ENCODE measurements around the gene PLBD1. TPM values are rescaled to one million over a fixed set of nuclear protein-coding genes. Genes with fewer than 3 reads are reported as not detected.

PLBD1 gene, protein sequence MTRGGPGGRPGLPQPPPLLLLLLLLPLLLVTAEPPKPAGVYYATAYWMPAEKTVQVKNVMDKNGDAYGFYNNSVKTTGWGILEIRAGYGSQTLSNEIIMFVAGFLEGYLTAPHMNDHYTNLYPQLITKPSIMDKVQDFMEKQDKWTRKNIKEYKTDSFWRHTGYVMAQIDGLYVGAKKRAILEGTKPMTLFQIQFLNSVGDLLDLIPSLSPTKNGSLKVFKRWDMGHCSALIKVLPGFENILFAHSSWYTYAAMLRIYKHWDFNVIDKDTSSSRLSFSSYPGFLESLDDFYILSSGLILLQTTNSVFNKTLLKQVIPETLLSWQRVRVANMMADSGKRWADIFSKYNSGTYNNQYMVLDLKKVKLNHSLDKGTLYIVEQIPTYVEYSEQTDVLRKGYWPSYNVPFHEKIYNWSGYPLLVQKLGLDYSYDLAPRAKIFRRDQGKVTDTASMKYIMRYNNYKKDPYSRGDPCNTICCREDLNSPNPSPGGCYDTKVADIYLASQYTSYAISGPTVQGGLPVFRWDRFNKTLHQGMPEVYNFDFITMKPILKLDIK
- 12.4 and 14.2 TPM in 2 replicates for total RNA-seq

DNA sequence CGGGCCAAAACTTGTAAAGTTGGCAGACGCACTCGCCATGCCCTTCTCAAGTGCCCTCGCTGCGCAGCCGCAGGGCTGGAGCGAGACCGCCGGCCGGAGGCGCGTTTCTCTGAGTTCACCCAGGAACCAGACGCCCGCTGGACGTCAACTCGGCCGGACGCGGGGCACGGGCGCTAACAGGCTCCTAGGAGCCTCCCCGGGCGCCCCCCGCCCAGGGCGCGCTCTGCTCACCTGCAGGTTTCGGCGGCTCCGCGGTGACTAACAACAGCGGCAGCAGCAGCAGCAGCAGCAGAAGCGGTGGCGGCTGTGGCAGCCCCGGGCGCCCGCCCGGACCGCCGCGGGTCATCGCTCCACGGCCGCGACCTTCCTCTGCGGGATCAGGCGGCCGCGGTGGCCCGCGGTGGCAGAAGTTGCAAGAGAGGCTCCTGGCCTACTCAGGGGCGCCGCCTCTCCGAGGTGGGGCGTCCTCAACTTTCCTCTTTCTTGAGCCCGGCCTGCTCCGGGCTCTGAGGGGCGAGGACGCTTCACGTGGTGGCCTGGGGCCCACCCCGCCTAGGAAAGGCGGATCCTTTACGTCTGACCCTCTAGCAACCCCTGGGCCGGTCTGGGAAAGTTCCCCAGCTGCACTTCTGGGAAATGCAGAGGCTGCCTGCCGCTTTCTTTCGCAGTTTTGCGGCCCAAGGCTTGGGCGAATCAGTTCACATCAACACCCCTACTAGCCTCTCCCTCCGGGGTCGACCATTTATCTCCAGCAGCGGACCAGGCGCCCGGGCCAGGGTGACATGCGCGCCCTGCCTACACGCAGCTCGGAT, at the start of gene PLBD1:
PLBD1 (minus strand) TSS at position 533 of the 812 bp plus-strand sequence; CDS start at position 346, 187 bp downstream.
- H3K4me3 ChIP-seq (ENCODE audit: low read depth, low read length): peak within 1 kb of the TSS; percentile 63
- DNase-seq (ENCODE audit: low read depth): no peak
- TF ChIP-seq, protein P1, sequence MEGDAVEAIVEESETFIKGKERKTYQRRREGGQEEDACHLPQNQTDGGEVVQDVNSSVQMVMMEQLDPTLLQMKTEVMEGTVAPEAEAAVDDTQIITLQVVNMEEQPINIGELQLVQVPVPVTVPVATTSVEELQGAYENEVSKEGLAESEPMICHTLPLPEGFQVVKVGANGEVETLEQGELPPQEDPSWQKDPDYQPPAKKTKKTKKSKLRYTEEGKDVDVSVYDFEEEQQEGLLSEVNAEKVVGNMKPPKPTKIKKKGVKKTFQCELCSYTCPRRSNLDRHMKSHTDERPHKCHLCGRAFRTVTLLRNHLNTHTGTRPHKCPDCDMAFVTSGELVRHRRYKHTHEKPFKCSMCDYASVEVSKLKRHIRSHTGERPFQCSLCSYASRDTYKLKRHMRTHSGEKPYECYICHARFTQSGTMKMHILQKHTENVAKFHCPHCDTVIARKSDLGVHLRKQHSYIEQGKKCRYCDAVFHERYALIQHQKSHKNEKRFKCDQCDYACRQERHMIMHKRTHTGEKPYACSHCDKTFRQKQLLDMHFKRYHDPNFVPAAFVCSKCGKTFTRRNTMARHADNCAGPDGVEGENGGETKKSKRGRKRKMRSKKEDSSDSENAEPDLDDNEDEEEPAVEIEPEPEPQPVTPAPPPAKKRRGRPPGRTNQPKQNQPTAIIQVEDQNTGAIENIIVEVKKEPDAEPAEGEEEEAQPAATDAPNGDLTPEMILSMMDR (conservative IDR thresholded peaks at IDR 0.05; ENCODE audit: low read depth, low read length): no peak

DNA sequence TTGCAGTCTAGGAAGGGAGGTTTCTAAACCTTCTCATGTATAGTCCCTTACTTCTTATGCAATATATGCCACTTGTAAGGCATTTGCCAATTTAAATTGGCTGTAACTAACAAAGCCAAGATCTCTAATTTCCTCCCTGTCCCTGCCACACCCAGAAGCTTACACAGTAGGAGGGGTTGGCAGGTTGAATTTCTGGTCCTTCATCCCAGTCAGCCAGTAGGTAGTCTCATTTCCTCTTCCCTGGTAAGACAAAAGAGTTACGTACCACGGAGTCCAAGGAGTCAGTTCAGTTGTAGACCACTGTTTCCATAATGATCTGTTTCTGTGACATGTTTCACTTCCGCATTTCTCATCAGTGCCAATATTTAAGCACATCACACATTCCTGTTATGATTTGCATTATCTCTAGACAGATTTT, 47.0 kb upstream of the PLBD1 start:
- TF ChIP-seq, protein P1 (conservative IDR thresholded peaks at IDR 0.05; ENCODE audit: low read depth, low read length): no peak
- DNase-seq (ENCODE audit: low read depth): no peak
- no peak overlapping the region for H3K4me3 ChIP-seq (ENCODE audit: low read depth, low read length)

DNA sequence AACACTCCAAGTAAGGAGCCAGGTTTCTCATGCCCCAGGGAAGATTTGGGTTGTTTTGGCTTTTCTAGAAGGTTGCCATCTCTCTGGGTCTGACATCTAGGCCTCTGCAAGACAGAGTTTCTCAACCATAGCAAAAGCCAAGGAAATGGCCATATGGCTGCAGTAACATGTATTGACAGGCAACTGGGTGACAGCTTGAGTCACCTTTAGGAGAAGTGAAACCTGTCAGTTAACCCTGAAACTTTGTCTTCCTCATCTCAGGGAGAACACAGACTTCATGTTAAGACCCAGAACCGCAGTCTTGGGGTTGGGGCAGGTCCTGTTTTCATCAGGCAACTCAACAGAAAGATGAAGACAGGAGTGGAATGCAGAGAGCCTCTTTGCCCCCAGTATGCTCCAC, 46.0 kb upstream of the PLBD1 start:
- H3K4me3 ChIP-seq (ENCODE audit: low read depth, low read length): no peak overlapping the region
- no peak for DNase-seq (ENCODE audit: low read depth)
- TF ChIP-seq, protein P1 (conservative IDR thresholded peaks at IDR 0.05; ENCODE audit: low read depth, low read length): no peak

DNA sequence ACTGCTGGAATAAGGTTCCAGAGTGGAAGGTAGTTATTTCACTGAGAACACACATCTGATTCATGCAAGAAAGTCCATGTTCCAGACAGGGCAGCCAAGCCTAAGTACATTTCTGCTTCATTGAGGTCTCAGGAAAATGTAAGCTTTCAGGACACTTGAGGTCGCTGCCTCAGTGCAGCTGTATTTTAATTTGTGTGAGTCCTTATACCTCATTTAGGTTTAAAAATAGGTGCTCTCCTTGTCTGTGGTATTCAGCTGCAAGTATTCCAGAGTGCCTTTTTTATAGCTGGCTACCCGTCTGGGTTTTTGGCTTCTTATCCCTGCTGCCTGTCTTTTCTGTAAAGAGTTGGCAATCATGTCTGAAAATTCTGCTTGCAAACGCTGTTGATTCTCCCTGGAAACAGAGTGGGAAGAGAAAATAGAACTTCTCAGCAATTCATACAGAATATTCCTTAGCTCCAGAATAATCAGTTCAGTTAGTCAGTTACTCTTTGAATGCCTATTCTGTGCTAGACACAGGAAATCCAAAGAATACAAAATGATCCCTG, 45.3 kb upstream of the PLBD1 start:
- TF ChIP-seq, protein P1 (conservative IDR thresholded peaks at IDR 0.05; ENCODE audit: low read depth, low read length): no peak
- DNase-seq (ENCODE audit: low read depth): no peak
- H3K4me3 ChIP-seq (ENCODE audit: low read depth, low read length): no peak overlapping the region

DNA sequence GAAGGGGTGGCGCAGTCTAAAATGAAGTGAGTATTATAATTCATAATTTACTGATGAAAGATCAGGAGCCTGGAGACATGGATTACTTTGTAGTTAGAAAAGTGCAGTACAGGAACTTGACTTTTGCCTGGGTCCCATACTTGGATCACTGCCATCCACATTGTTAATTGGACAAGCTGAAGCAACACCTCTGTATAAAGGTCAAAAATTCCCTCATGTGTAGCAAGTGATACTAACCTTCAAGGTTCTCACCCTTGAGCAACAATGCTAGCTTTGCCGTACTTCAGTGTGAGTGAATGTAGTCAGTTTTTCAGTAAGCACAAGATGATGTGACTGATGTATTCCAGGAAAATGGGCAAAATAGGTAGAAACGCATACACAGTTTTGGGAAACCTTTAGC, 44.6 kb upstream of the PLBD1 start:
- no peak for DNase-seq (ENCODE audit: low read depth)
- TF ChIP-seq, protein P1 (conservative IDR thresholded peaks at IDR 0.05; ENCODE audit: low read depth, low read length): no peak
- H3K4me3 ChIP-seq (ENCODE audit: low read depth, low read length): no peak overlapping the region

DNA sequence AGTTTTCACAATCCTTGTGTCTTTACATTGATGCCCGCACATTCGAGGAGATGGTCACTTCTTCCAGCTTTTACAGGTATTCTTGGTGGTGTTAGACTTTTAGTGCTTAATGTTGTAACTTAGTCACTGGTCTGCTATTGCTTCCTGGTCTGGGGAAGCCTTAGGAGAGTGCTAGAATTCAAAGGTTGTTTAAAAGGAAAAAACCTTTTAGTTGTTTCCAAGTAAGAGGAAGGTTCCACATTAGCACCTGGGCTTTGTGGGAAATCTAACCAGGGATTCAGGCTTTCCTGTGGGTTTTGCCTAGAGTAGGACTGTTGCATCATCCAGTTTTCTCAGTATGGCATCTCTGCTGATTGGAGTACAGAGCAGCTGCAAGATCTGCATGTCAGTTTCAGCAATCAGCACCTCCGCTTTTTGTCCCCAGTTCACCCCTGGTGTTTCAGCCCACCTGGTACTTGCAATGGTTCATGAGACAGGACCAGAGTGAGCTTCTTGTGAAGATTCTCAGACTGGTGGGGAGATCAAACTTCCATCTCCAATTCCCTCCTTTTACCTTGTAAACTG, 44.0 kb upstream of the PLBD1 start:
- TF ChIP-seq, protein P1 (conservative IDR thresholded peaks at IDR 0.05; ENCODE audit: low read depth, low read length): no peak
- no peak overlapping the region for H3K4me3 ChIP-seq (ENCODE audit: low read depth, low read length)

More for the DNA sequence above, 44.0 kb upstream of the PLBD1 start:
- no peak for DNase-seq (ENCODE audit: low read depth)

All from epithelial cell of proximal tubule (primary cell).